IMR-90 (cell line): ENCODE data around the gene STRIP1. TPM values are rescaled to one million over a fixed set of nuclear protein-coding genes. Genes with fewer than 3 reads are reported as not detected.

Experiments used
- ATAC-seq: fragments of 200-7000 bp; cut with Tn5 transposase; 2 replicates; pipeline ENCODE4 v1.9.1; 2020; ENCODE audit warnings: low read depth, mild to moderate bottlenecking, moderate library complexity
- BruUV-seq: library from RNA; stranded (reverse); fragments of 400-500 nt; replicated peaks from 2 replicates; lab custom pipeline; 2021; lab: Mats Ljungman, UMichigan
- CTCF ChIA-PET: fragments of 300-600 bp; formaldehyde crosslinking; extraction: SDS; loops from one replicate; lab custom pipeline; 2021; ENCODE audit warnings: antibody characterized with exemption; lab: Yijun Ruan, JAX
- POLR2A ChIA-PET: fragments of 300-600 bp; sonication (Branson Sonifier 250); formaldehyde crosslinking; loops from one replicate; lab custom pipeline; 2022; ENCODE audit warnings: antibody characterized with exemption; ENCODE audit not compliant: unreplicated experiment; lab: Charles Lee
- DNase-seq: peaks from one replicate; pipeline ENCODE4 v3.0.0; 2013
- H2AFZ ChIP-seq: replicated peaks from 2 replicates; pipeline ENCODE3; 2013; ENCODE audit warnings: low read length, mild to moderate bottlenecking; ENCODE audit not compliant: poor library complexity
- H2AK5ac ChIP-seq: 2 replicates; pipeline ENCODE4 v1.6.1; 2013; ENCODE audit warnings: low read depth, low read length, inconsistent platforms
- H2AK9ac ChIP-seq: replicated peaks from 2 replicates; pipeline ENCODE3; 2013; ENCODE audit warnings: mild to moderate bottlenecking, low read depth, low read length, moderate library complexity; ENCODE audit not compliant: poor library complexity
- H2BK120ac ChIP-seq: 2 replicates; pipeline ENCODE4 v1.6.1; 2013; ENCODE audit warnings: low read depth, low read length, inconsistent platforms
- H2BK15ac ChIP-seq: 3 replicates; pipeline ENCODE4 v1.6.1; 2013; ENCODE audit warnings: low read depth, low read length, inconsistent platforms
- H2BK20ac ChIP-seq: 2 replicates; pipeline ENCODE4 v1.6.1; 2013; ENCODE audit warnings: low read depth, mild to moderate bottlenecking, inconsistent platforms, low read length, moderate library complexity
- H2BK5ac ChIP-seq: 2 replicates; pipeline ENCODE4 v1.6.1; 2013; ENCODE audit warnings: mild to moderate bottlenecking, low read depth, low read length, inconsistent platforms; ENCODE audit not compliant: poor library complexity, severe bottlenecking
- H3K14ac ChIP-seq: replicated peaks from 2 replicates; pipeline ENCODE4 v1.6.1; 2013; ENCODE audit warnings: low read depth, low read length, inconsistent platforms
- H3K18ac ChIP-seq: 2 replicates; pipeline ENCODE4 v1.6.1; 2013; ENCODE audit warnings: low read depth, low read length, control low read depth
- H3K23ac ChIP-seq: 2 replicates; pipeline ENCODE4 v1.6.1; 2013; ENCODE audit warnings: low read depth, low read length, inconsistent platforms
- H3K27ac ChIP-seq: 2 replicates; pipeline ENCODE4 v1.5.1; 2013; ENCODE audit warnings: mild to moderate bottlenecking, control low read depth, low read length; ENCODE audit not compliant: insufficient read depth
- H3K27me3 ChIP-seq: 2 replicates; pipeline ENCODE4 v1.6.1; 2013; ENCODE audit warnings: low read length; ENCODE audit not compliant: control insufficient read depth, insufficient read depth
- H3K36me3 ChIP-seq: 2 replicates; pipeline ENCODE4 v1.6.1; 2013; ENCODE audit warnings: low read length, mixed read lengths; ENCODE audit not compliant: control insufficient read depth, insufficient read depth
- H3K4ac ChIP-seq: 2 replicates; pipeline ENCODE4 v1.6.1; 2013; ENCODE audit warnings: low read depth, low read length, inconsistent platforms
- H3K4me1 ChIP-seq: 2 replicates; pipeline ENCODE4 v1.6.1; 2013; ENCODE audit warnings: low read length, mixed read lengths; ENCODE audit not compliant: control insufficient read depth, insufficient read depth
- H3K4me2 ChIP-seq: 2 replicates; pipeline ENCODE4 v1.6.1; 2013; ENCODE audit warnings: low read depth, mild to moderate bottlenecking, control low read depth, low read length, moderate library complexity
- H3K4me3 ChIP-seq: 2 replicates; pipeline ENCODE4 v1.5.1; 2013; ENCODE audit warnings: low read depth, mild to moderate bottlenecking, control low read depth, low read length, moderate library complexity; ENCODE audit not compliant: insufficient read depth
- H3K56ac ChIP-seq: 2 replicates; pipeline ENCODE4 v1.6.1; 2013; ENCODE audit warnings: low read length, inconsistent platforms; ENCODE audit not compliant: insufficient read depth; ENCODE audit errors: extremely low read depth
- H3K79me1 ChIP-seq, 2 experiments: 2 replicates each; pipeline ENCODE4 v1.6.1; 2013; ENCODE audit warnings: low read length in 2 of 2, inconsistent platforms in 1 of 2, low read depth in 1 of 2
- H3K9ac ChIP-seq: 2 replicates; pipeline ENCODE4 v1.6.1; 2013; ENCODE audit warnings: low read depth, low read length, control low read depth
- H3K9me1 ChIP-seq: 2 replicates; pipeline ENCODE4 v1.6.1; 2013; ENCODE audit warnings: low read length, inconsistent platforms; ENCODE audit not compliant: insufficient read depth
- H3K9me3 ChIP-seq: 2 replicates; pipeline ENCODE4 v1.6.1; 2013; ENCODE audit warnings: low read length; ENCODE audit not compliant: control insufficient read depth, insufficient read depth
- H4K20me1 ChIP-seq: 2 replicates; pipeline ENCODE4 v1.6.1; 2013; ENCODE audit warnings: low read length, inconsistent platforms; ENCODE audit not compliant: insufficient read depth
- H4K5ac ChIP-seq: 2 replicates; pipeline ENCODE4 v1.6.1; 2013; ENCODE audit warnings: mild to moderate bottlenecking, low read depth, low read length, control low read depth
- H4K8ac ChIP-seq, 2 experiments: 2 replicates each; pipeline ENCODE4 v1.6.1; 2013; ENCODE audit warnings: low read depth in 2 of 2, low read length in 2 of 2, control low read depth in 1 of 2, inconsistent platforms in 1 of 2
- H4K91ac ChIP-seq: 2 replicates; pipeline ENCODE4 v1.6.1; 2013; ENCODE audit warnings: low read depth, low read length, inconsistent platforms; ENCODE audit not compliant: insufficient read depth
- NFE2L2 ChIP-seq: fragments of 150-350 bp; IDR thresholded peaks from 2 replicates; pipeline ENCODE4 v1.6.1; 2016; ENCODE audit warnings: low read depth, mild to moderate bottlenecking, low read length
- WGBS, 2 experiments: methylation state at CpG; one replicate each; pipeline versions ENCODE4 v1.1.5 to v1.1.7; 2013; ENCODE audit warnings: missing lambda C conversion rate in 2 of 2; ENCODE audit not compliant: insufficient read length in 1 of 2; ENCODE audit errors: extremely low coverage in 2 of 2; 5-methylcytosine and 5-hydroxymethylcytosine counted together
- dilution Hi-C: fragments of 300-500 bp; cut with HindIII; formaldehyde crosslinking; loops from one replicate; pipeline ENCODE4 v1.14.3; 2018; ENCODE audit warnings: low sequenced_read_pairs; ENCODE audit not compliant: unreplicated experiment
- in situ Hi-C: fragments of 300-500 bp; cut with MboI; formaldehyde crosslinking; loops from 3 replicates; pipeline ENCODE4 v1.14.3; 2019; ENCODE audit warnings: low sequenced_read_pairs, inconsistent platforms, mixed read lengths
- intact Hi-C: fragments of 100-400 bp; cut with micrococcal nuclease; formaldehyde crosslinking; loops from 2 replicates; pipeline ENCODE4 v1.10.0; 2022
- polyA plus RNA-seq, 3 experiments: library from polyadenylated mRNA; depleted of rRNA; stranded (reverse); fragments of >200 nt; gene quantifications; 2 replicates each; pipeline ENCODE4 v1.2.3, GENCODE V29; 2012; ENCODE audit warnings: low replicate concordance in 1 of 3
- total RNA-seq: library from RNA; depleted of rRNA; stranded (reverse); fragments of >200 nt; gene quantifications from 2 replicates; pipeline ENCODE4 v1.2.3, GENCODE V29; 2012

STRIP1 gene
- total and polyA plus RNA-seq, 2 of the 4 experiments (the other 2 are of a cell fraction) = 30.4 to 33.5 TPM

GRCh38 chr1:110018396-110018795 lies 16.0 kb upstream of the STRIP1 start:
- POLR2A ChIA-PET = no interaction called here
- H4K91ac ChIP-seq = no peak overlapping the region
- no peak overlapping the region for H4K5ac ChIP-seq

More at GRCh38 chr1:110018396-110018795, 16.0 kb upstream of the STRIP1 start:
- no peak overlapping the region for H2BK5ac ChIP-seq
- 0 out of 2 replicates have a peak, but pooled peaks cover 3% of the 10 kb centered on the region for H3K9me1 ChIP-seq
- no peak overlapping the region for H2AFZ ChIP-seq
- dilution Hi-C loops = no loop called here
- H2BK15ac ChIP-seq = no peak overlapping the region
- no peak overlapping the region for H3K56ac ChIP-seq
- no peak overlapping the region for H2BK120ac ChIP-seq
- ATAC-seq (no peak), DNase-seq (no peak)
- no peak overlapping the region for H3K4ac ChIP-seq
- WGBS, 2 experiments = 100% methylated on average over 3 of the region's 9 CpGs; no CpG with 5 or more reads in 1 of the 2 experiments
- H3K9me3 ChIP-seq = no peaks in the 10 kb centered on the region
- no TSS peak for BruUV-seq
- no peak overlapping the region for H3K4me2 ChIP-seq
- H3K4me3 ChIP-seq = no peak overlapping the region
- H2BK20ac ChIP-seq = no peak overlapping the region
- no peak overlapping the region for H3K14ac ChIP-seq
- intact Hi-C loops = no loop called here
- H3K9ac ChIP-seq = no peak overlapping the region
- no peaks in the 10 kb centered on the region for H3K4me1 ChIP-seq
- H3K79me1 ChIP-seq = peaks cover 4 to 5% of the 10 kb centered on the region in 2 experiments; a peak in 1 of 4 replicates
- H3K23ac ChIP-seq = no peak overlapping the region
- no peak overlapping the region for H2AK5ac ChIP-seq
- no peaks in the 10 kb centered on the region for H4K20me1 ChIP-seq
- in situ Hi-C loops = no loop called here
- no peak overlapping the region for H3K27ac ChIP-seq
- no peak overlapping the region for H4K8ac ChIP-seq
- no peak overlapping the region for H2AK9ac ChIP-seq
- H3K18ac ChIP-seq = no peak overlapping the region
- H3K27me3 ChIP-seq = no peaks in the 10 kb centered on the region
- CTCF ChIA-PET = no interaction called here
- TF ChIP-seq NFE2L2 = no peak
- H3K36me3 ChIP-seq = peaks cover 63% of the 10 kb centered on the region
